GM12873 (cell line): Measurements from ENCODE around the gene MRPL16.

ENCODE experiments used
- CTCF ChIP-seq: IDR thresholded peaks from 2 replicates; pipeline ENCODE4 v1.5.1; 2012; ENCODE audit warnings: low read depth, mild to moderate bottlenecking, moderate library complexity, low read length, control low read depth; ENCODE audit not compliant: insufficient read depth; ENCODE audit errors: missing control alignments

The MRPL16 gene

GRCh38 chr11:59756558-59756840, 54.1 kb downstream of the MRPL16 start:
- no peak for TF ChIP-seq CTCF
